IMR-90 (cell line): Measurements from ENCODE around the gene MBTPS1. TPM values are rescaled to one million over a fixed set of nuclear protein-coding genes. Genes with fewer than 3 reads are reported as not detected.

Experiments
- ATAC-seq: fragments of 200-7000 bp; cut with Tn5 transposase; 2 replicates; pipeline ENCODE4 v1.9.1; 2020; ENCODE audit warnings: low read depth, mild to moderate bottlenecking, moderate library complexity
- BruUV-seq: library from RNA; stranded (reverse); fragments of 400-500 nt; replicated peaks from 2 replicates; lab custom pipeline; 2021; lab: Mats Ljungman, UMichigan
- CTCF ChIA-PET: fragments of 300-600 bp; formaldehyde crosslinking; extraction: SDS; loops from one replicate; lab custom pipeline; 2021; ENCODE audit warnings: antibody characterized with exemption; lab: Yijun Ruan, JAX
- POLR2A ChIA-PET: fragments of 300-600 bp; sonication (Branson Sonifier 250); formaldehyde crosslinking; loops from one replicate; lab custom pipeline; 2022; ENCODE audit warnings: antibody characterized with exemption; ENCODE audit not compliant: unreplicated experiment; lab: Charles Lee
- DNase-seq: peaks from one replicate; pipeline ENCODE4 v3.0.0; 2013
- H2AFZ ChIP-seq: replicated peaks from 2 replicates; pipeline ENCODE3; 2013; ENCODE audit warnings: low read length, mild to moderate bottlenecking; ENCODE audit not compliant: poor library complexity
- H2AK5ac ChIP-seq: 2 replicates; pipeline ENCODE4 v1.6.1; 2013; ENCODE audit warnings: low read depth, low read length, inconsistent platforms
- H2AK9ac ChIP-seq: replicated peaks from 2 replicates; pipeline ENCODE3; 2013; ENCODE audit warnings: mild to moderate bottlenecking, low read depth, low read length, moderate library complexity; ENCODE audit not compliant: poor library complexity
- H2BK120ac ChIP-seq: 2 replicates; pipeline ENCODE4 v1.6.1; 2013; ENCODE audit warnings: low read depth, low read length, inconsistent platforms
- H2BK15ac ChIP-seq: 3 replicates; pipeline ENCODE4 v1.6.1; 2013; ENCODE audit warnings: low read depth, low read length, inconsistent platforms
- H2BK20ac ChIP-seq: 2 replicates; pipeline ENCODE4 v1.6.1; 2013; ENCODE audit warnings: low read depth, mild to moderate bottlenecking, inconsistent platforms, low read length, moderate library complexity
- H2BK5ac ChIP-seq: 2 replicates; pipeline ENCODE4 v1.6.1; 2013; ENCODE audit warnings: mild to moderate bottlenecking, low read depth, low read length, inconsistent platforms; ENCODE audit not compliant: poor library complexity, severe bottlenecking
- H3K14ac ChIP-seq: replicated peaks from 2 replicates; pipeline ENCODE4 v1.6.1; 2013; ENCODE audit warnings: low read depth, low read length, inconsistent platforms
- H3K18ac ChIP-seq: 2 replicates; pipeline ENCODE4 v1.6.1; 2013; ENCODE audit warnings: low read depth, low read length, control low read depth
- H3K23ac ChIP-seq: 2 replicates; pipeline ENCODE4 v1.6.1; 2013; ENCODE audit warnings: low read depth, low read length, inconsistent platforms
- H3K27ac ChIP-seq: 2 replicates; pipeline ENCODE4 v1.5.1; 2013; ENCODE audit warnings: mild to moderate bottlenecking, control low read depth, low read length; ENCODE audit not compliant: insufficient read depth
- H3K27me3 ChIP-seq: 2 replicates; pipeline ENCODE4 v1.6.1; 2013; ENCODE audit warnings: low read length; ENCODE audit not compliant: control insufficient read depth, insufficient read depth
- H3K36me3 ChIP-seq: 2 replicates; pipeline ENCODE4 v1.6.1; 2013; ENCODE audit warnings: low read length, mixed read lengths; ENCODE audit not compliant: control insufficient read depth, insufficient read depth
- H3K4ac ChIP-seq: 2 replicates; pipeline ENCODE4 v1.6.1; 2013; ENCODE audit warnings: low read depth, low read length, inconsistent platforms
- H3K4me1 ChIP-seq: 2 replicates; pipeline ENCODE4 v1.6.1; 2013; ENCODE audit warnings: low read length, mixed read lengths; ENCODE audit not compliant: control insufficient read depth, insufficient read depth
- H3K4me2 ChIP-seq: 2 replicates; pipeline ENCODE4 v1.6.1; 2013; ENCODE audit warnings: low read depth, mild to moderate bottlenecking, control low read depth, low read length, moderate library complexity
- H3K4me3 ChIP-seq: 2 replicates; pipeline ENCODE4 v1.5.1; 2013; ENCODE audit warnings: low read depth, mild to moderate bottlenecking, control low read depth, low read length, moderate library complexity; ENCODE audit not compliant: insufficient read depth
- H3K56ac ChIP-seq: 2 replicates; pipeline ENCODE4 v1.6.1; 2013; ENCODE audit warnings: low read length, inconsistent platforms; ENCODE audit not compliant: insufficient read depth; ENCODE audit errors: extremely low read depth
- H3K79me1 ChIP-seq, 2 experiments: 2 replicates each; pipeline ENCODE4 v1.6.1; 2013; ENCODE audit warnings: low read length in 2 of 2, inconsistent platforms in 1 of 2, low read depth in 1 of 2
- H3K9ac ChIP-seq: 2 replicates; pipeline ENCODE4 v1.6.1; 2013; ENCODE audit warnings: low read depth, low read length, control low read depth
- H3K9me1 ChIP-seq: 2 replicates; pipeline ENCODE4 v1.6.1; 2013; ENCODE audit warnings: low read length, inconsistent platforms; ENCODE audit not compliant: insufficient read depth
- H3K9me3 ChIP-seq: 2 replicates; pipeline ENCODE4 v1.6.1; 2013; ENCODE audit warnings: low read length; ENCODE audit not compliant: control insufficient read depth, insufficient read depth
- H4K20me1 ChIP-seq: 2 replicates; pipeline ENCODE4 v1.6.1; 2013; ENCODE audit warnings: low read length, inconsistent platforms; ENCODE audit not compliant: insufficient read depth
- H4K5ac ChIP-seq: 2 replicates; pipeline ENCODE4 v1.6.1; 2013; ENCODE audit warnings: mild to moderate bottlenecking, low read depth, low read length, control low read depth
- H4K8ac ChIP-seq, 2 experiments: 2 replicates each; pipeline ENCODE4 v1.6.1; 2013; ENCODE audit warnings: low read depth in 2 of 2, low read length in 2 of 2, control low read depth in 1 of 2, inconsistent platforms in 1 of 2
- H4K91ac ChIP-seq: 2 replicates; pipeline ENCODE4 v1.6.1; 2013; ENCODE audit warnings: low read depth, low read length, inconsistent platforms; ENCODE audit not compliant: insufficient read depth
- ELK1 ChIP-seq: fragments of 150-350 bp; IDR thresholded peaks from 2 replicates; pipeline ENCODE4 v1.6.1; 2016; ENCODE audit warnings: low read depth, mild to moderate bottlenecking, low read length, moderate library complexity, borderline replicate concordance
- MXI1 ChIP-seq: IDR thresholded peaks from 2 replicates; pipeline ENCODE4 v1.6.1; 2012; ENCODE audit warnings: low read depth, mild to moderate bottlenecking, low read length, moderate library complexity, borderline replicate concordance
- RAD21 ChIP-seq: IDR thresholded peaks from 2 replicates; pipeline ENCODE4 v1.6.1; 2012; ENCODE audit warnings: low read length, improper control_type of control experiment
- WGBS, 2 experiments: methylation state at CpG; one replicate each; pipeline versions ENCODE4 v1.1.5 to v1.1.7; 2013; ENCODE audit warnings: missing lambda C conversion rate in 2 of 2; ENCODE audit not compliant: insufficient read length in 1 of 2; ENCODE audit errors: extremely low coverage in 2 of 2; 5-methylcytosine and 5-hydroxymethylcytosine counted together
- dilution Hi-C: fragments of 300-500 bp; cut with HindIII; formaldehyde crosslinking; loops from one replicate; pipeline ENCODE4 v1.14.3; 2018; ENCODE audit warnings: low sequenced_read_pairs; ENCODE audit not compliant: unreplicated experiment
- in situ Hi-C: fragments of 300-500 bp; cut with MboI; formaldehyde crosslinking; loops from 3 replicates; pipeline ENCODE4 v1.14.3; 2019; ENCODE audit warnings: low sequenced_read_pairs, inconsistent platforms, mixed read lengths
- intact Hi-C: fragments of 100-400 bp; cut with micrococcal nuclease; formaldehyde crosslinking; loops from 2 replicates; pipeline ENCODE4 v1.10.0; 2022
- polyA plus RNA-seq, 3 experiments: library from polyadenylated mRNA; depleted of rRNA; stranded (reverse); fragments of >200 nt; gene quantifications; 2 replicates each; pipeline ENCODE4 v1.2.3, GENCODE V29; 2012; ENCODE audit warnings: low replicate concordance in 1 of 3
- total RNA-seq: library from RNA; depleted of rRNA; stranded (reverse); fragments of >200 nt; gene quantifications from 2 replicates; pipeline ENCODE4 v1.2.3, GENCODE V29; 2012

Gene MBTPS1
- total and polyA plus RNA-seq, 2 of the 4 experiments (the other 2 are of a cell fraction), result 59.0 to 70.4 TPM

- Histone ChIP-seq H4K91ac (no peak overlapping the region), H4K8ac (no peak overlapping the region), H3K18ac (no peak overlapping the region), H2BK120ac (no peak overlapping the region), H3K4ac (no peak overlapping the region), H3K14ac (no peak overlapping the region), H2BK20ac (no peak overlapping the region), H3K27me3 (no peaks in the 10 kb centered on the region), H4K20me1 (peaks cover 14% of the 10 kb centered on the region; the same call in 1 of the 2 replicates), H3K4me2 (no peak overlapping the region), H2BK15ac (no peak overlapping the region), H3K79me1 (peaks cover 0 to 8% of the 10 kb centered on the region in 2 experiments; a peak in 2 of 4 replicates), H2AK9ac (no peak overlapping the region), H2AK5ac (no peak overlapping the region), H3K9me1 (no peaks in the 10 kb centered on the region), H3K36me3 (peaks cover 49% of the 10 kb centered on the region), H2AFZ (no peak overlapping the region), H3K9ac (no peak overlapping the region), H2BK5ac (no peak overlapping the region), H3K4me1 (no peaks in the 10 kb centered on the region), H3K56ac (no peak overlapping the region), H4K5ac (no peak overlapping the region), H3K4me3 (no peak overlapping the region), H3K27ac (no peak overlapping the region), H3K9me3 (no peaks in the 10 kb centered on the region), H3K23ac (no peak overlapping the region)
- ChIA-PET POLR2A (no interaction called here), CTCF (no interaction called here)
- DNase-seq (no peak), ATAC-seq (no peak)
- intact Hi-C loops (no loop called here), dilution Hi-C loops (no loop called here), in situ Hi-C loops (loop anchor here (10.0 kb wide), 1 partner anchor 402 kb away; no protein-coding TSS in a partner anchor)
- TF ChIP-seq RAD21 (no peak), ELK1 (no peak), MXI1 (no peak)
- no TSS peak for BruUV-seq
- no CpG with 5 or more reads among the region's 11 CpGs for WGBS, 2 experiments
Measured at GRCh38 chr16:84082835-84083569, 33.7 kb downstream of the MBTPS1 start.
